GM19397 (cell line): ENCODE data around the gene CCT6B.
A peak's percentile ranks its signal among the peaks of the same experiment; 100 is the strongest.
"Not testable (repeated sequence)": the region's sequence is repeated elsewhere in the genome, so short reads cannot be mapped to it uniquely, and the experiment has no call there.

ENCODE experiments used
- ATAC-seq: cut with Tn5 transposase; IDR thresholded peaks from one replicate; pipeline ENCODE4 v1.9.1; 2021; ENCODE audit warnings: mild to moderate bottlenecking, moderate library complexity; ENCODE audit not compliant: unreplicated experiment

Gene CCT6B, protein sequence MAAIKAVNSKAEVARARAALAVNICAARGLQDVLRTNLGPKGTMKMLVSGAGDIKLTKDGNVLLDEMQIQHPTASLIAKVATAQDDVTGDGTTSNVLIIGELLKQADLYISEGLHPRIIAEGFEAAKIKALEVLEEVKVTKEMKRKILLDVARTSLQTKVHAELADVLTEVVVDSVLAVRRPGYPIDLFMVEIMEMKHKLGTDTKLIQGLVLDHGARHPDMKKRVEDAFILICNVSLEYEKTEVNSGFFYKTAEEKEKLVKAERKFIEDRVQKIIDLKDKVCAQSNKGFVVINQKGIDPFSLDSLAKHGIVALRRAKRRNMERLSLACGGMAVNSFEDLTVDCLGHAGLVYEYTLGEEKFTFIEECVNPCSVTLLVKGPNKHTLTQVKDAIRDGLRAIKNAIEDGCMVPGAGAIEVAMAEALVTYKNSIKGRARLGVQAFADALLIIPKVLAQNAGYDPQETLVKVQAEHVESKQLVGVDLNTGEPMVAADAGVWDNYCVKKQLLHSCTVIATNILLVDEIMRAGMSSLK

DNA sequence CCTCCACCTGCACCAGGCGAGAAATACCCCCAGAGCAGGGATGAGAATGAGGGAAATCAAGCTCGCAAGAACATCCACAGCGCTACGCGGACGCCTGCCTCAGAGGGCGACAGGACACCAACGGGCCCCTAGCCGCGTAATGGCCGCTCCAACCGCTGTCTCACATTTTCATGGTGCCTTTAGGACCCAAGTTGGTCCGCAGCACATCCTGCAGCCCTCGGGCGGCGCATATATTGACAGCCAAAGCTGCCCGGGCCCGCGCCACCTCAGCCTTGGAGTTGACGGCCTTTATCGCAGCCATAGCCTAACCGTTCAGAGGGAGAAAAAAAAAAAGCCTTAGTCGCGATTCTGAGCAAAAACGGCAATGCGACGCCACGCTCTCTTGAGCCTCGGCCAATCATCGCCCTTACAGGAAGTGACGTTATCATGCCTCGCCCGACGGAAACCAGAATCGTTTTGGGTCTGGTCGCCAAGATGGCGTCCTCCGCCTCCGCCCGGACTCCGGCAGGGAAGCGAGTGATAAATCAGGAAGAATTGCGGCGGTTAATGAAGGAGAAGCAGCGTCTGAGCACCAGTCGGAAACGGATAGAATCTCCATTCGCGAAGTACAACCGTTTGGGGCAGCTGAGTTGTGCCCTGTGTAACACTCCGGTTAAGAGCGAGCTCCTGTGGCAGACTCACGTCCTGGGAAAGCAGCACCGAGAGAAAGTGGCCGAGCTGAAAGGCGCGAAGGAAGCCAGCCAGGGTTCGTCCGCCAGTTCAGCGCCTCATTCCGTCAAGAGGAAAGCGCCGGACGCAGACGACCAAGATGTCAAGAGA, at the start of gene CCT6B, which contains the start of gene ZNF830:
CCT6B (minus strand) TSS at position 368 of the 819 bp plus-strand sequence; CDS start at position 301, 67 bp downstream.
ZNF830 (plus strand) TSS at position 448 of the 819 bp plus-strand sequence; CDS start at position 475, 27 bp downstream.
- ATAC-seq = peak; percentile 90

DNA sequence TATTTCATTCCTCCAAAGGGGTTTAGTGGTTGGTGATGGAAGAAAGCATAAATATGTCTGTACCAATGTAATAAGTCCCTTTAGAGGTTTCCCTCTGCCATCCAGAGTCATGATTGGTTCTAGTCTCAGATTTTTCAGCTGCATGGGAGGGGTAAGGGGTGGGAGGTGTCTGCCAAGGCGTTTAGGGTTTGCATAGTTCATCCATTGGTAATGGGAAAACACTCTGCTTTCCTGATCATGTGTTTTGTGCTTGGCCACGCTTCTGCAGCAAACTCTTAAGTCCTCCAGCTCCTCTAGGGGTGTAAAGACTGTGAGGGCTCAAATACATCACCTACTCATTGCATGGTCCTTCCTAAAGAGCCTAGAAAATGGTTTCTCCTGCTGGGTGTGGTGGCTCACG, 48.8 kb upstream of the CCT6B start:
- no peak for ATAC-seq

DNA sequence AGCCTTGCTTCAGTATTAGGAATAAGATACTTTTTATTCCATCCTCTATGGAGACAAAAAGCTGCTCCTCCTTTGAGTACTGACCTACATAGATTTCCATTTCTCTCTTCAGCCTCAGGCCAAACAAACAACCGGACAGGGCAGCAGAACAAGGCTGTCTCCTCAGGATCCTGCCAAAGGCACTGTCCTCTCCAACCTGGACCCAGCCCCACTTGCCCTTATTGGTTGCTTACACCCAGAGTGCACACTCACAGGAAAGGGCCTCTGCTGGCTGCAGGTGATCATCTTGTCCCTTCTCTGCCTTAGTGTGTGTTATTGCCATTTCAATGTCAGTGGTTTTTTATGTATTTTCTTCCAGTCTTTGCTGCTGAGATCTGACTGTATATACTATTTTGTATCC, 45.7 kb upstream of the CCT6B start:
- ATAC-seq = no peak

DNA sequence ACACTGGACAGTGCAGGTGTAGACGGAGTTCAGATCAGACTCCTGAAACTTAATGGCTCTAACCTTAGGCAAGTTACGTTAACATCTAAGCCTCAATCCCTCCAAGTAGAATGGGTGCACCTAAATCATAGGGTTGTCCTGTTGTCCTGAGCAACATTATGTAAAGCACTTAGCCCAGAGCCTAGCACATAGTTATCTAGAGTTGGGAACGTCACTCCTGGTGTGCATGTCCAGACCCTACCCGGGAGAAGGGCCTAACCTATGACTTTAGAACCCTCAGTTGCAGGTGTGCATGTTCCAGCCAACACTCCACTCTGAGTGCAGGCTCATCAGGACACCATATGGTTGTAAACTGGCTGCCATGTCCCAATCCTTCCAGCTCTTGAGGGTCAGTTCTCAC, 45.1 kb upstream of the CCT6B start:
- no peak for ATAC-seq

DNA sequence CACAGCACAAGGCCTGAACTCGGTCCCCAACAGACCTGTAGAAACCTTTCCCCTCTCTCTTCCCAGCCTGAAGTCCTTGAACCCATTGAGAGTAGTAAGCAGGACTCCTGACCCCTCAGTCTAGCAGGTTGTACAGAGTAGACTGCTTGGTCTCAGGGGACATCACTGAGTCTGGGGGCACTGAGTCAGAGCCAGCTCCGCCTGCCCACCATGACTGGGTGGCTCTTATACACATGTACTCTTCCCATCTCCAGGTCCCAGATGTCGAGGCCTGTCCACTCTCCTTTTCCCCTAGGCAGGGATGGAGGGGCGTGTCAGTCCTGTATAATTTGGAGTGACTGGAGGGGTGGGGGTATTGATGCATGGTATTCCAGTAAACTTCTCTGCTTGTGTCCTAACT, 42.5 kb upstream of the CCT6B start:
- ATAC-seq = no peak

DNA sequence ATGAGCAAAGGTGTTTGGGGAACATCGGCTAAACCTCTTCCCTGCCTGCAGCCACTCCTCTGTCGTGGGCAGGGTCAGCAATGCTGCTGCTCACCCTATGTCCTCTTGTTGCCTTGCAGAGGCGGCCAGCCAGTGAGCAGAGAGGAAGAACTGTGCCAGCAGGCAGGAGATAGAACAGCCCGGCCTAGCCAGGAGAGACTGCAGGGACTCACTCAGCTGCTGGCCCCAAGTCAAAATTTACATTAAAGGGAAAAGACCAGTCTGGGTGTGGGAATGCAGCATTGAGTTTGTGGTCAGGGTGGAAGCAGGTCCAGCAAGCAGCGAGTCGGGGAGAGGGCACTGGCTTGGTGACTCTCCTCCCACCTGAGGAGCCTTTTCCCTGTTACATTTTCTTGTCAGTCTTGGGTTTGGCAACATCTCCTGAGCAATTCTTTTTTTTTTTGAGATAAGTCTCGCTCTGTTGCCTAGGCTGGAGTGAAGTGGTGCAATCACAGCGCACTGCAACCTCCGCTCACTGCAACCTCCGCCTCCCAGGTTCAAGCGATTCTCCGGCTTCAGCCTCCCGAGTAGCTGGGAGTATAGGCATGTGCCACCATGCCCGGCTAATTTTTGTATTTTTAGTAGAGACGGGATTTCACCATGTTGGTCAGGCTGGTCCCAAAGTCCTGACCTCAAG, 41.8 kb upstream of the CCT6B start:
- no peak for ATAC-seq

DNA sequence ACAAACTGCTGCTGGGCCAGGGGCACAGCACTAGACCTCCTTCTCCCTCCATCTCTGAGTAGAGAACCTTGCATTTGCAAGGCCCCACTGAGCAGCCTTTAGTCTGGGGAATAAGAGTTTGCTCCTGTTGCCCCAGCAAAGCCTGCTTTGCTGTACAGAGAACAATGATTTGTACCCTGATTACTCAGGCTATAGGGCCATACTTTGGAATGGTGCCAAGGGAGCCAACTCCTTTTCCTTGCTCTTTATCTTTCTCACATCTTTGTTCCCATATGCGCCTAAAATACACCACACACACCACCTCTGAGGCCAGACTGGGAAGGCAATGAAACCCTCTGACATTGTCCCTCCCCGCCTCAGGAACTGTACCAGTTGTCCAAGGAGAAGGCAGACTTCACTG, 40.3 kb upstream of the CCT6B start:
- no peak for ATAC-seq

DNA sequence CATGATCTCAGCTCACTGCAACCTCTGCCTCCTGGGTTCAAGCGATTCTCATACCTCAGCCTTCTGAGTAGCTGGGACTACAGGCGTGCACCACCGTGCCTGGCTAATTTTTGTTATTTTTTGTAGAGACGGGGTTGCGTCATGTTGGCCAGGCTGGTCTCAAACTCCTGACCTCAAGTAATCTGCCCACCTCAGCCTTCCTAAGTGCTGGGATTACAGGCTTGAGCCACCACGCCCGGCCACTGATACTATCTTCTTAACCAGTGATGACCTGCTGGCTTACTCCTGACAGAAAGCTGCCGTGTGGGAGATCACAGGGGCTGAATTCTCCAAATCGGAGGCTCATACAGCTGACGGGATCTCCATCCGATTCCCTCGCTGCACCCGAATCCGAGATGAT, 39.7 kb upstream of the CCT6B start:
- not testable (repeated sequence) for ATAC-seq

DNA sequence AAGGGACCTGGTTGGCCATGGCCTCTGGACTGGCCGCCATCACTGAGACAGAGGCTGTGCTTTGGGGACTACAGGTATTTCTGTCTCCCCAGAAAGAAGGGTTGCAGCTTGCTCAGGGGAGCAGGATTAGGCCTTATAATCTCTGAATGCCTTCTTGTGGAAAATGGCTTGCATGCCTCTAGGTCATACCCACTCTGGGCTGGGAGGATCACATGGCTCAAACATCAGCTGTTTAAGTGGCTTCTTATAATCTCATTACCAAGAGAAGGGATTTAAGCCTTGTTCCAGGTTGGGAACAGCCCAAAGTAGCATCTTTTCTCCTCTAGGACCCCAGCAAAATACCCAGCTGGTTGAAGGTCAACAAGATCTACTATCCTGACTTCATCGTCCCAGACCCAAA, 38.2 kb upstream of the CCT6B start:
- ATAC-seq = no peak

DNA sequence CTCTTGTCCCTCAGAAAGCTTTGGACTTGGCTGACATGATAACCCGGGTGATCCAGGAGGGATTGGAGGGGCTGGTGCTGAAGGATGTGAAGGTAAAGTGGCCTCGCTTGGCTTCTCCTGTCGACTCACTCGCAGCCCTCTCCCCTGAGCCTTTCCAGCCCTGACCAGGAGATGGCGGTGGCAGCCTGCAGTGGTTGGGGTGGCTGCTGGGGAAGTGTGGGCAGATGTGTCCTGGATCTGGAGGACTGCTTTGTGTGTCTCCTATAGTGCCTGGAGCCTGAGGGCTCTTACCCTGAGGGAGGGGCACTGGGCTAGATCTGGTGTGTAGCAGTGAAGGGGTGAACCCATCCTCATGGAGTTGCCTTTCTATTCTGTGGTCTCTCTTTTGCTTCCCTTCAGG, 36.9 kb upstream of the CCT6B start:
- ATAC-seq = no peak

DNA sequence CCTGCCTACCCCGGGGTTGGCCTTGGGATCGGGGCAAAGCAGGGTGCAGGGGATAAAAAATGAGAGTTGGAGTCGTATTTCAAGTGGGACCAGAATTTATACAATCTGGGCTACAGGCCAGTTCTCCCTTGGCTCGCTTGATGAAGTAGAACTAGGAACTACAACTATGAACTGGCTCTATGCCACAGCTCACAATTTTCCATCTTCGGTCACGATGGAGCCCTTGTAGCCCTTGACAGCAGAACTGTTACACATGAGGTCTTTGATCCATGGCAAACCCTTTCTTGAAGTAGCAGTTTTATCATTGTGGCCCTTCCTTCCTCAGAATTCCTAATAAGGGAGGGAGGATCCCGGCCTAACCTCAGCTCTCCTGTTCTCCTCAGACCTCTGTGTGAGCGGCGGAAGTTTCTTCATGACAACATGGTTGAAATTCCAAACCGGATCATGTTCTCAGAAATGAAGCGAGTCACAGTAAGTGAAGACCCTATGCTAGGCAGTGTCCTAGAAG, 36.1 kb upstream of the CCT6B start:
- ATAC-seq = no peak

DNA sequence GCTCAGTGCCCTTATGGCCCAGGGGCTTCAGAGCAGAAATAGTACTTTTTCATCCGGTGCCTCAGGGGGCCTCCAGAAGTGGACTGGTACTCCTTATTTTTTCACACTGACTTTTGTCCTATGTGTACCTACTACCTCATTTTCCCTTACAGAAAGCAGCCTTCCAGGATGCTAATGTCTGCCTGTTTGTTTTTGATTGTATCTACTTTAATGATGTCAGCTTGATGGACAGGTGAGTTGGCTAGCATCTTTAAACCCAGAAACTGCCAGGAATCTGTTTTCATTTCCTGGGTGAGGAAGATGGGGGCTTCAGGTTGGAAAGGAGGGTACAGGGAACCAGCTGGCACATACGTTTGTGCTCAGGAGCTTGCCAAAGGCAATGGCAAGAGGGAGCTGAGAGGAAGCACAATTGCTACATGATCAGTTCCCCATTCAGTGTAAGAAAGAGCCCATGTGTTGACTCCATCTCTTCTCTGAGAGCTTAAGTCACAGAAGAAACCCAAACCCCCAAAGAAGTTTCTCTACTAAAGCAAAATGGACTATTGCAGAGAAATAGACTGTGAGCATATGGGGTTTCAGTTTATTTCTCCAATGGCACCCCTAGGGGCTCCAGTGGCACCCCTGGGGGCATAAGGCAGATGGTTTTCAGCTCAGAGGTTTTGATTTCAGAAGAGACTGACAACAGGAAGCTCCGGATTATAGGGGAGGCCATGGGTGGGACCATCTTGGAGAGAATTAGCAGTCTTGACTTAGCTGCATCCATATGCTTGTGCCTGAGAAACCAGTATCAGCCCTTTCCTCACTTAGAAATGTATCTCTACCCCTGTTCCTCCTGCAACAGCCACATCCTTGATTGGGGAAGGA, 35.4 kb upstream of the CCT6B start:
- ATAC-seq = no peak

DNA sequence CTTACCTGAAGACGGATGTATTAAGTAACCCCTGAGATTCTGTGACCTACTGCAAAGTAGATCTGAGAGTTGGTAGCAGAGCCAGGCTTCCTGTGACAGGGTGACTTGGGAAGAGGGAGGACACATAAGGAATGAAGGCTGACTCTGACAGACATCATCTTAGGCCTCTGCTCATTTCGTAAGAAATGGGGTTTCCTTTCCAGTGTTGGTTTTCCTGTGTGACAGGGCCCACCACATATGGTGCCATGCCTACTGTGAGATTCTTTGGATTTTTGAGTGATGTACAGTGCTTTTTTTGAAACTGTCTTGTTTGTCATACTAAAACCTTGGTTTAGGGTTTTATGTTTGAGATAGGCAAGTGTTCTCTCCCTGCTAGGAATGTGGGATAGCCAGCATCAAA, 31.8 kb upstream of the CCT6B start:
- no peak for ATAC-seq

DNA sequence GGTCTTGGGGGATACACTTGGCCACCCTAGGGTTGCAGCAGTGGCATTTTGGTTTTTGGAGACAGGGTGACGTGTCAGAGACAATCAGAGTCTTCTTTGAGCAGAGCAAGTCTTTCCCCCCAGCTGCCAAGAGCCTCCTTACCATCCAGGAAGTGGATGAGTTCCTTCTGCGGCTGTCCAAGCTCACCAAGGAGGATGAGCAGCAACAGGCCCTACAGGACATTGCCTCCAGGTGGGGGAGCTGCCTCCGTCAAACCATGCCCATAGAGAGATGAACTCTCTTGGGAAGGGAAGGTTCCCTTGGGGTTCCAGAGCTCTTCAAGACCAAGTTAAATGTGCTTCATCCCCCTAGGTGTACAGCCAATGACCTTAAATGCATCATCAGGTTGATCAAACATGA, 30.3 kb upstream of the CCT6B start:
- ATAC-seq = no peak

DNA sequence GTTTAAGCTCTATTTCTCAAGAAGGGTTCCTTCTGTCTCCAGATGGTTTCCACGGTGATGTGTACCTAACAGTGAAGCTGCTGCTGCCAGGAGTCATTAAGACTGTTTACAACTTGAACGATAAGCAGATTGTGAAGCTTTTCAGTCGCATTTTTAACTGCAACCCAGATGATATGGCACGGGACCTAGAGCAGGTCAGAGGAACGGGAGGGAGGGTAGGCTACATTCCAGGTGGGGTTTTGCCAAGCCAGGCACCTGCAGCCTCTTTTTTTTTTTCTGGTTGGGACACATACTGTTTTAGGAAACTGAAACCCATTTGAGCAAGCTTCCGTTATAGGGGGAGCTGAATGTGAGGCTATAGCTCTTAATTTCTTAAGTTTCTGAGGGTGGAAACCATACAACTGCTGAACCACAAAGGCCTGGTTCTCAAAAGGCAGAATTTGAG, 29.7 kb upstream of the CCT6B start:
- no peak for ATAC-seq

DNA sequence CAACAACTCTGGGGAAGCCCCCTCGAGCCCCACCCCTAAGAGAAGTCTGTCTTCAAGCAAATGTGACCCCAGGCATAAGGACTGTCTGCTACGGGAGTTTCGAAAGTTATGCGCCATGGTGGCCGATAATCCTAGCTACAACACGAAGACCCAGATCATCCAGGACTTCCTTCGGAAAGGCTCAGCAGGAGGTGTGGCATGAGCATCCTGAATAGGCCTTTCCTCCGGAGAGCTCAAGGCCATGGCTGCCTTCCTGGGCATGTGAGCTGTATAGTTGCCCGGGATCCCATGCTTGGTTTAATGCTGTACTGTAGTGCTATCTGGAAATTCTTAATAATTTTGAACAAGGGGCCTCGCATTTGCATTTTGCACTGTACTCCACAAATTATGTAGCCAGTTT, 28.2 kb upstream of the CCT6B start:
- ATAC-seq = no peak

DNA sequence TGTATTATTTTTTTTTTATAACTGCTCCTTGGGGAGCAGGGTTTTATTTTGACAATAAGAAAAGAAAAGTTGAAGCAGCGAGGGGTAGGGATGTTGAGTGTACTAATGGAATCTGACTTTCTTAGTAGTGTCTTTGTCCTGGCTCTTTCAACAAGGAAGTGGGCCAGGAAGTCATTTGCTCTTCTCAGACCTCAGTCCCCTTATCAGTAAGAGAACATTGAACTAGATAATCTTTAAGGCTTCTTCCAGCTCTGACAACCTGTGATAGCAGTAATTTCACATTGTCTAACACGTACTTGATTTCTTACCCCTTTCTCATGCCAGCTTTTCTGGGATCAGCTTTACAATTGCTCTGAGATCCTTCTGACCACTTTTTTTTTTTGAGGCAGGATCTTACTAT, 27.4 kb upstream of the CCT6B start:
- no peak for ATAC-seq

DNA sequence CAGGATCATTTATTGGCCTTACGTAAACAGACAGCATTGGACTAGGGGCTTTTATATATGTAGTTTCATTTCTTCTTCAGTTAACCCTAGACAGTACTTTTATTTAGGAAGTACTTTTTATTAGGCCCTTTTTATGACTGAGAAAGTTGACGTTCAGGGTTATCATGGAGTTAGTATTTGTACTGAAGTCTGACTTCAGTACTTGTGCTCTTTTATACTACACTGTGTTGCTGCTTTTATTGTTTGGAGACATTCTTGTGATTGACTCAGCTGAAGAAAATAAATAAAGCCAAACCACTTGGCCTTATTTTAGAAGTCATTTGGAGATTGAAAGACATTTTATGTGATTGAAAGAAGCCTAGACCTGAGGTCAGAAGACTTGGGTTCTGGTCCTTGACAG, 26.0 kb upstream of the CCT6B start:
- ATAC-seq = no peak

DNA sequence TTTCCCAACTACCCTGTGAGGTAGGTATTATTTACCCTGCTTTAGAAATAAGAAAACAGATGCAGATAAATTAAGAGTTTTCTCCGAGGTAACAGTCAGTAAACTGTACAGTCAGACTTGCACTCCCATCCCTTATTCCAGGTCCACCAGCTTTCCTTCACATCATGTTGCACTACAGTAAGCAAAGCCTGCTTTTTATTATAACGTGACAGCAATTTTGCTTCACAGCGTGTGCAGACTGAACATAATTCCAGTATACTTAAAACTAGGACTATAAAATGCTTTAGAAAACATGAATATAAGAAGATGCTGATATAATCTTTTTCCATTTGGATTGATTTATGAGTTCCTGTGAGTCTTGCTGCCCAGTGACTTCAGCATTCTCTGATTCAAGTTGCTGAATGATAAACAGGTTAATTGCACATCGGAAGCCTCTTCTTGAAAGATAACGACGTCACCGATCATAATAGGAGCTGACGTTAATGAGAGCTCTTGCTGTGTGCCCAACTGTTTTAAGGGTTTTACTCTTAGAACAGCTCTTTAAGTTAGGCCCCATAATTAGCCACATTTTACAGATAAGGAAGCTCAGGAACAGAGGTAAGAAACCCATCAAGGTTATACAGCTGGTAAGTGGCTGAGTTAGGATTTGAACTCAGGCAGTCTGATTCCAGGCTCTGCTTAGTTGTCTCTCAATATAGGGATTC, 20.4 kb upstream of the CCT6B start:
- no peak for ATAC-seq
